Gastroesophageal sphincter (tissue), 4 donors: ENCODE results near the gene TMEM120B. TPM values are rescaled to one million over a fixed set of nuclear protein-coding genes. Genes with fewer than 3 reads are reported as not detected.

Experiments
- ATAC-seq: fragments of 150-250 bp; one replicate; pipeline ENCODE4 v1.9.1; 2016; ENCODE audit warnings: mild to moderate bottlenecking, moderate library complexity
- H3K27ac ChIP-seq, 4 donors: fragments of 200-600 bp; sonication (generic) in 3 of 4; 1 replicate in 3 of 4; 2 replicates in 1 of 4; pipeline ENCODE4 v1.5.1; 2016 to 2019
- H3K27me3 ChIP-seq: fragments of 200-600 bp; sonication (generic); one replicate; pipeline ENCODE4 v1.5.1; 2019
- H3K36me3 ChIP-seq, 2 donors: fragments of 200-600 bp; sonication (generic); one replicate each; pipeline ENCODE4 v1.5.1; 2019; ENCODE audit warnings: control low read depth in 1 of 2
- H3K4me1 ChIP-seq, 3 donors: fragments of 200-600 bp; sonication (generic); 1 replicate in 2 of 3; 2 replicates in 1 of 3; pipeline ENCODE4 v1.5.1; 2016 to 2019; ENCODE audit warnings: control low read depth in 2 of 3
- H3K4me3 ChIP-seq, 2 donors: fragments of 200-600 bp; sonication (generic); one replicate each; pipeline ENCODE4 v1.5.1; 2019; ENCODE audit warnings: mild to moderate bottlenecking in 1 of 2, moderate library complexity in 1 of 2
- H3K9me3 ChIP-seq, 3 donors: fragments of 200-600 bp; sonication (generic); one replicate each; pipeline ENCODE4 v1.5.1; 2017 to 2019; ENCODE audit warnings: control low read depth in 2 of 3
- EP300 ChIP-seq: sonication (generic); formaldehyde crosslinking; IDR thresholded peaks from one replicate; pipeline ENCODE4 v1.6.1; 2017; ENCODE audit warnings: antibody characterized with exemption, mild to moderate bottlenecking
- POLR2A ChIP-seq, 2 donors: fragments of 450-650 bp; IDR thresholded peaks; one replicate each; pipeline ENCODE4 v1.6.1; 2017; ENCODE audit warnings: antibody characterized with exemption in 2 of 2, mild to moderate bottlenecking in 2 of 2, moderate library complexity in 1 of 2
- POLR2AphosphoS5 ChIP-seq: sonication (generic); formaldehyde crosslinking; IDR thresholded peaks from one replicate; pipeline ENCODE4 v1.6.1; 2017; ENCODE audit warnings: antibody characterized with exemption
- WGBS, 2 donors: methylation state at CpG; one replicate each; pipeline ENCODE4 v1.1.5; 2018; ENCODE audit warnings: low coverage in 1 of 2; 5-methylcytosine and 5-hydroxymethylcytosine counted together
- total RNA-seq, 4 donors: library from RNA; depleted of rRNA; stranded (reverse); fragments of >200 nt; gene quantifications; one replicate each; pipeline ENCODE4 v1.1.0, GENCODE V29; 2016
- TF ChIP-seq, protein P1 (sequence below), 4 experiments: fragments of 200-600 bp in 2 of 4; fragments of 450-650 bp in 2 of 4; sonication (generic) in 1 of 4; IDR thresholded peaks; one replicate each; pipeline ENCODE4 v1.5.1; 2017 to 2019; ENCODE audit warnings: antibody characterized with exemption in 4 of 4, mild to moderate bottlenecking in 2 of 4, moderate library complexity in 2 of 4

Gene TMEM120B
- total RNA-seq, 4 donors from 2014 or later: 4.2 to 14.3 (median 9.9) TPM

GRCh38 chr12:121823101-121823726 lies 110.7 kb downstream of the TMEM120B start:
- TF ChIP-seq POLR2A (IDR thresholded peaks at IDR 0.05) (no peak), EP300 (no peak), POLR2AphosphoS5 (no peak)
- TF ChIP-seq, protein P1, sequence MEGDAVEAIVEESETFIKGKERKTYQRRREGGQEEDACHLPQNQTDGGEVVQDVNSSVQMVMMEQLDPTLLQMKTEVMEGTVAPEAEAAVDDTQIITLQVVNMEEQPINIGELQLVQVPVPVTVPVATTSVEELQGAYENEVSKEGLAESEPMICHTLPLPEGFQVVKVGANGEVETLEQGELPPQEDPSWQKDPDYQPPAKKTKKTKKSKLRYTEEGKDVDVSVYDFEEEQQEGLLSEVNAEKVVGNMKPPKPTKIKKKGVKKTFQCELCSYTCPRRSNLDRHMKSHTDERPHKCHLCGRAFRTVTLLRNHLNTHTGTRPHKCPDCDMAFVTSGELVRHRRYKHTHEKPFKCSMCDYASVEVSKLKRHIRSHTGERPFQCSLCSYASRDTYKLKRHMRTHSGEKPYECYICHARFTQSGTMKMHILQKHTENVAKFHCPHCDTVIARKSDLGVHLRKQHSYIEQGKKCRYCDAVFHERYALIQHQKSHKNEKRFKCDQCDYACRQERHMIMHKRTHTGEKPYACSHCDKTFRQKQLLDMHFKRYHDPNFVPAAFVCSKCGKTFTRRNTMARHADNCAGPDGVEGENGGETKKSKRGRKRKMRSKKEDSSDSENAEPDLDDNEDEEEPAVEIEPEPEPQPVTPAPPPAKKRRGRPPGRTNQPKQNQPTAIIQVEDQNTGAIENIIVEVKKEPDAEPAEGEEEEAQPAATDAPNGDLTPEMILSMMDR (IDR thresholded peaks at IDR 0.05): no peak
- 100% methylated on average over 3 of the region's 36 CpGs; no CpG with 5 or more reads in 1 of the 2 donors for WGBS, 2 donors
- Histone ChIP-seq H3K27me3 (no peaks in the 10 kb centered on the region), H3K36me3 (peaks cover 0 to 97% of the 10 kb centered on the region in 2 donors), H3K9me3 (no peaks in the 10 kb centered on the region), H3K4me1 (peaks cover 0 to 7% (median 0%) of the 10 kb centered on the region in 3 donors), H3K27ac (no peak overlapping the region), H3K4me3 (no peak overlapping the region)
- ATAC-seq: no peak

DNA sequence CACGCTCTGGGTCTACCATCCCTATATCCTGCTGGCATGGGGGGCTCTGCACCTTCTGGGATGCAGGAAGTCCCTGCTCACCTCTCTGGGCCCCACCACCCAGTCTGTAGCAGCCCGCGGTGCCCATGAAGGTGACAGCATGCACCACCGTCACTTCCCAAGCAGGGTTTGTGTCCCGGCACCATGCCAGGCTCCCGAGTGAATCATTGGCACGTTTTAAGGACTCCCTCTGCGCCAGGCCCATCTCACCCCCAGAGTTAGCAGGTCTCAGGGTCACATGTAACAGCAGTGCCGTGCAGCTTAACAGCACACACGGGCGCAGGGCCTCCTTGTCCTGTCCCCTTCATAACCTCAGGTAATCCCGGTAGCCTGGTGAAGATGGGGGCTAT lies 111.2 kb downstream of the TMEM120B start:
- no peak overlapping the region for H3K4me3 ChIP-seq
- no peak overlapping the region for H3K27ac ChIP-seq
- H3K36me3 ChIP-seq: peaks cover 0 to 97% of the 10 kb centered on the region in 2 donors
- no peak for ATAC-seq
- H3K4me1 ChIP-seq: peaks cover 0 to 10% (median 0%) of the 10 kb centered on the region in 3 donors
- H3K9me3 ChIP-seq: no peaks in the 10 kb centered on the region
- WGBS, 2 donors: 100% methylated on average over 3 of the region's 12 CpGs; no CpG with 5 or more reads in 1 of the 2 donors
- no peak for TF ChIP-seq EP300
- TF ChIP-seq POLR2AphosphoS5: no peak
- H3K27me3 ChIP-seq: no peaks in the 10 kb centered on the region

- peaks cover 0 to 24% (median 0%) of the 10 kb centered on the region in 3 donors for H3K4me1 ChIP-seq
- ATAC-seq: no peak
- TF ChIP-seq POLR2AphosphoS5 (no peak), EP300 (no peak), POLR2A (IDR thresholded peaks at IDR 0.05) (no peak)
- TF ChIP-seq, protein P1 (IDR thresholded peaks at IDR 0.05): no peak
- peaks cover 0 to 97% of the 10 kb centered on the region in 2 donors for H3K36me3 ChIP-seq
- 98% methylated on average over 4 of the region's 18 CpGs; no CpG with 5 or more reads in 1 of the 2 donors for WGBS, 2 donors
- no peak overlapping the region for H3K4me3 ChIP-seq
- no peaks in the 10 kb centered on the region for H3K27me3 ChIP-seq
- H3K9me3 ChIP-seq: no peaks in the 10 kb centered on the region
- H3K27ac ChIP-seq: peak overlapping the region in 1 of 4 donors; percentile 18
Observed at GRCh38 chr12:121825041-121825523, 112.5 kb downstream of the TMEM120B start.

DNA sequence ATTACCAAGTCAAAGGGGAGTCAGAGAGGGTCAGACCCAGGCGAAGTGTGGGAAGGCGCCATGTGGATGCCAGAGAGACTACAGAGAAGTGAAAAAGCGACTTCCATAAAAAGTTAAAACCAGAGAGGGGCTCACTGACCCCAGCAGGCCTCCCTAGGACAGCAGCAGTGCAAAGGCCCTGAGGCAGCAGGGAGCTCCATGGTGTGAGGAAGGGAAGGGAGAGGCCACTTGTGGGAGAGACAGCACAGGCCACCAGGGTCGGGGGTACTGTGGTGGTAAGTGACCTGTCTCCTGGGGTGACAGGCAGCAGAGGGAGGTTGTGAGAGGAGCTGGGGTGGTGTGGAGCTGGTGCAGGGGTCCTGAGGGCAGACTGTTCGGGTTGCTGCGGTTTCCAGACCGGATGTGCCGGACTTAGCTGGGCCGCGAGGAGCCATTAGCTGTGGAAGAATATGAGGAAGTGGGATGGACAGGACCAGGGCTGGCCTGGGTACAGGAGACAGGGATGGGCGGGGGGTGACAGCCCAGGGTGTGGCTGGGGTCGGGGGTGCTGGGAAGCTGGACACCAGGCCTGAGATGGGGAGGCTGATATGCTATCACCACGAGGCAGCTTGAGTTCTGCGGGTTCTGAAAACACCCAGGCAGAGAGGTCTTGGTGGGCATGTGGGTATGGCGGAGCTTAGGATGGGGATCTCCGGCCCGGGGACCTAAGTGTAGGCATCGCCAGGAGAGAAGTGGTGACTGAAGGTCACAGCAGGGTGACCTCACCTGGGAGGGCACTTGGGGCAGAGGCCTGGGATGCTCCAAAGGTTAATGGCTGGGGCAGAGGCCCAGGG lies 114.0 kb downstream of the TMEM120B start:
- no peak overlapping the region for H3K27ac ChIP-seq
- no peaks in the 10 kb centered on the region for H3K9me3 ChIP-seq
- WGBS, 2 donors: 88 to 93% methylated on average over 6 to 16 of the region's 18 CpGs
- TF ChIP-seq POLR2AphosphoS5: no peak
- no peak for TF ChIP-seq EP300
- TF ChIP-seq POLR2A (IDR thresholded peaks at IDR 0.05): no peak
- TF ChIP-seq, protein P1 (IDR thresholded peaks at IDR 0.05): no peak
- H3K27me3 ChIP-seq: no peaks in the 10 kb centered on the region
- H3K4me1 ChIP-seq: peaks cover 0 to 25% (median 0%) of the 10 kb centered on the region in 3 donors
- ATAC-seq: no peak
- peaks cover 0 to 97% of the 10 kb centered on the region in 2 donors for H3K36me3 ChIP-seq
- no peak overlapping the region for H3K4me3 ChIP-seq

- 86 to 90% methylated on average over 10 of the region's 48 CpGs for WGBS, 2 donors
- Histone ChIP-seq H3K4me3 (no peak overlapping the region), H3K9me3 (no peaks in the 10 kb centered on the region), H3K27ac (no peak overlapping the region), H3K36me3 (peaks cover 0 to 97% of the 10 kb centered on the region in 2 donors), H3K27me3 (no peaks in the 10 kb centered on the region), H3K4me1 (peaks cover 0 to 25% (median 0%) of the 10 kb centered on the region in 3 donors)
- TF ChIP-seq POLR2AphosphoS5: no peak
- TF ChIP-seq POLR2A (IDR thresholded peaks at IDR 0.05): no peak
- TF ChIP-seq, protein P1 (IDR thresholded peaks at IDR 0.05): no peak
- no peak for TF ChIP-seq EP300
- ATAC-seq: no peak
Observed at GRCh38 chr12:121827351-121828099, 115.0 kb downstream of the TMEM120B start.
